ENCODE data around the gene SETD9. TPM values are rescaled to one million over a fixed set of nuclear protein-coding genes. Genes with fewer than 3 reads are reported as not detected.

The SETD9 gene
- total RNA-seq, 4 donors from 2014 or later = 3.3 to 16.8 (median 8.0) TPM

DNA sequence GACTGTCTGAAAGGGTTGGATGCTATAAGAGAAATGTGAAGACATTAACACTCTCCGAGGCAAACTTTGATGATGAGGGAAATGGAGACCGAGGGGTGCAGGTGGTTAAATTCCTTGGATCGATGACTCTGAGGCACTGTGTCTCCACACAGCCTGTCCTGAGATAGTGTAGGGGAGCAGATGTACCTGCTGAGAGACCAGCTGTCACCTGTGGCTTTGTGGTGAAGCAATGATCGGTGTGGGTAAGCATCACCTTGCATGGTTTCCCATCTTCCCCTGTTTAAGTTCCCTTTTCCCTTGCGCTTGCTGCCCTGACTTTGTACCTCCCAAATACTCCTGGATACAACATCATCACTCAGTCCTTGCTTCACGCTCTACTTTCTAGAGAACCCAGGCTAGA is 52.4 kb downstream of the SETD9 start:
- WGBS, 2 donors = 89 to 90% methylated on average over 6 of the region's 6 CpGs
- H3K4me3 ChIP-seq = no peak overlapping the region
- H3K36me3 ChIP-seq = no peaks in the 10 kb centered on the region
- no peaks in the 10 kb centered on the region for H3K9me3 ChIP-seq
- no peaks in the 10 kb centered on the region for H3K27me3 ChIP-seq
- DNase-seq (ENCODE audit: low spot score in 2 of 2) = no peak
- no peak overlapping the region for H3K27ac ChIP-seq
- H3K4me1 ChIP-seq = no peaks in the 10 kb centered on the region
- TF ChIP-seq EP300 (IDR thresholded peaks at IDR 0.05) (no peak), POLR2A (IDR thresholded peaks at IDR 0.05) (no peak)
- TF ChIP-seq, protein P1, sequence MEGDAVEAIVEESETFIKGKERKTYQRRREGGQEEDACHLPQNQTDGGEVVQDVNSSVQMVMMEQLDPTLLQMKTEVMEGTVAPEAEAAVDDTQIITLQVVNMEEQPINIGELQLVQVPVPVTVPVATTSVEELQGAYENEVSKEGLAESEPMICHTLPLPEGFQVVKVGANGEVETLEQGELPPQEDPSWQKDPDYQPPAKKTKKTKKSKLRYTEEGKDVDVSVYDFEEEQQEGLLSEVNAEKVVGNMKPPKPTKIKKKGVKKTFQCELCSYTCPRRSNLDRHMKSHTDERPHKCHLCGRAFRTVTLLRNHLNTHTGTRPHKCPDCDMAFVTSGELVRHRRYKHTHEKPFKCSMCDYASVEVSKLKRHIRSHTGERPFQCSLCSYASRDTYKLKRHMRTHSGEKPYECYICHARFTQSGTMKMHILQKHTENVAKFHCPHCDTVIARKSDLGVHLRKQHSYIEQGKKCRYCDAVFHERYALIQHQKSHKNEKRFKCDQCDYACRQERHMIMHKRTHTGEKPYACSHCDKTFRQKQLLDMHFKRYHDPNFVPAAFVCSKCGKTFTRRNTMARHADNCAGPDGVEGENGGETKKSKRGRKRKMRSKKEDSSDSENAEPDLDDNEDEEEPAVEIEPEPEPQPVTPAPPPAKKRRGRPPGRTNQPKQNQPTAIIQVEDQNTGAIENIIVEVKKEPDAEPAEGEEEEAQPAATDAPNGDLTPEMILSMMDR (IDR thresholded peaks at IDR 0.05) = no peak

DNA sequence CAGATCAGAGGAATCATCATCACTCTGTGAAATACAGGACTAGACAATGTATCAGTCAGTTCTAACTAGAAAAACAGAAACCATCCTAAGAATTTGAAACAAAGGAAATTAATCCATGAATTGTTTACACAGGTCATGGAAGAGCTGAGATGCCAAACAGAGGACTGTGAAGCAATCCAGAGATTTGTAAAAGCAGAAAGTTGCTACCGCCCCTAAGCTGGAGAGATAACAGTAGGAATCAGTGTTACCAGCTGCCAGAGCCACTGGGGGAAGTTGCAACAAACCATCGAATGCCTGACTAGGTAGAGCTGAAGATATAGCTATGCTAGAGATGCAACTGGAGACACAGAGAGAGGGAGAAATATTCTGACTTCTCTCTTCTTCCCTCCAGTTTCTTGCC is 52.9 kb downstream of the SETD9 start:
- 40 to 53% methylated on average over 2 of the region's 2 CpGs for WGBS, 2 donors
- no peak overlapping the region for H3K27ac ChIP-seq
- H3K27me3 ChIP-seq = no peaks in the 10 kb centered on the region
- no peak overlapping the region for H3K4me3 ChIP-seq
- no peaks in the 10 kb centered on the region for H3K4me1 ChIP-seq
- no peaks in the 10 kb centered on the region for H3K36me3 ChIP-seq
- no peaks in the 10 kb centered on the region for H3K9me3 ChIP-seq
- TF ChIP-seq EP300 (IDR thresholded peaks at IDR 0.05) = no peak
- TF ChIP-seq POLR2A (IDR thresholded peaks at IDR 0.05) = no peak
- TF ChIP-seq, protein P1 (IDR thresholded peaks at IDR 0.05) = no peak
- DNase-seq (ENCODE audit: low spot score in 2 of 2) = no peak

DNA sequence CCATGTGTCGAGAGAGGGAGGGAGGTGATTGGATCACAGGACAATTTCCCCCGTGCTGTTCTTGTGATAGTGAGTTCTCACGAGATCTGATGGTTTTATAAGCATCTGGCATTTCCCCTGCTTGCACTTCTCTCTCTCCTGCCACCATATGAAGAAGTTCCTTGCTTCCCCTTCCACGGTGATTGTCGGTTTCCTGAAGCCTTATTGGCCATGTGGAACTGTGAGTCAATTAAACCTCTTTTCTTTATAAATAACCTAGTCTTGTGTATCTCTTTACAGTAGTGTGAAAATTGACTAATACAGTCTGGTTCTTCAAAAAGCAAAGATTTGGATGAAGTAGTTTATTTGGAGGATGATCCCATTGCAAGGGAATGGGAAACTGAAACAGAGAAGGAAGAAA is 53.9 kb downstream of the SETD9 start:
- H3K4me3 ChIP-seq = no peak overlapping the region
- no peaks in the 10 kb centered on the region for H3K36me3 ChIP-seq
- 57 to 71% methylated on average over 5 of the region's 5 CpGs for WGBS, 2 donors
- no peak for DNase-seq (ENCODE audit: low spot score in 2 of 2)
- no peaks in the 10 kb centered on the region for H3K9me3 ChIP-seq
- H3K27ac ChIP-seq = no peak overlapping the region
- H3K27me3 ChIP-seq = no peaks in the 10 kb centered on the region
- H3K4me1 ChIP-seq = no peaks in the 10 kb centered on the region
- TF ChIP-seq, protein P1 (IDR thresholded peaks at IDR 0.05) = no peak
- TF ChIP-seq POLR2A (IDR thresholded peaks at IDR 0.05) (no peak), EP300 (IDR thresholded peaks at IDR 0.05) (no peak)

DNA sequence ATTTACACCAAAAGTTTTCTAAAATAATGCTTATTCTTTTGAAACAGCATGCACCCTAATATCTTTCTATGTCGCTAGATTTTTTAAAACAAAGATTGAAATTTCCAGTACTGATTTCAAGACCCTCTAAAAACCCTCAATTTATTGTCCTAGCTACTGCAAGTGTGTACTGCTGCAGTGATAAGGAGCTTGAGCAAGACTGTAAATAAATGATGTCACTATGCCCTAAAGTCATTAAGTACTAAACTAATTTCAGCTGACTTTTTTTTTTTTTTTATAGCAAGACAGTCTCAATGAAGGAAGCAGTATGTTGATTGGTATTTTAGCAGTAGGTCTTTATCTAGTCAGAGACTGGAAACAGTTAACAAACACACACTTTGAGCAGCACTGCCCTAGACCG is 54.8 kb downstream of the SETD9 start:
- TF ChIP-seq, protein P1 (IDR thresholded peaks at IDR 0.05) = no peak
- no peak for TF ChIP-seq EP300 (IDR thresholded peaks at IDR 0.05)
- no peak for TF ChIP-seq POLR2A (IDR thresholded peaks at IDR 0.05)
- Histone ChIP-seq H3K27ac (no peak overlapping the region), H3K9me3 (no peaks in the 10 kb centered on the region), H3K27me3 (no peaks in the 10 kb centered on the region), H3K4me3 (no peak overlapping the region), H3K36me3 (no peaks in the 10 kb centered on the region), H3K4me1 (no peaks in the 10 kb centered on the region)
- WGBS, 2 donors = 81 to 84% methylated on average over 2 of the region's 2 CpGs
- no peak for DNase-seq (ENCODE audit: low spot score in 2 of 2)

Other genes starting within 250 kb of the SETD9 start
- 10 to 100 TPM; 19.5 to 26.2 (median 22.9) TPM for gene MAP3K1, start 94.0 kb upstream of the SETD9 start, total RNA-seq
- gene MIER3, start 42.5 kb downstream of the SETD9 start, total RNA-seq = 10 to 100 TPM; 36.9 to 71.0 (median 48.8) TPM